Measurements from ENCODE around the gene CDC42.

- no peak for TF ChIP-seq CTCF (conservative IDR thresholded peaks at IDR 0.05)
- TF ChIP-seq ZFX (IDR thresholded peaks at IDR 0.05), result no peak
These were observed 70.0 kb downstream of the CDC42 start for GRCh38 chr1:22122273-22123070.

Measured in C4-2B (cell line).